ENCODE measurements around the gene TXNRD1.
"Not testable (repeated sequence)": the region's sequence is repeated elsewhere in the genome, so short reads cannot be mapped to it uniquely, and the experiment has no call there.

TXNRD1 gene

DNA sequence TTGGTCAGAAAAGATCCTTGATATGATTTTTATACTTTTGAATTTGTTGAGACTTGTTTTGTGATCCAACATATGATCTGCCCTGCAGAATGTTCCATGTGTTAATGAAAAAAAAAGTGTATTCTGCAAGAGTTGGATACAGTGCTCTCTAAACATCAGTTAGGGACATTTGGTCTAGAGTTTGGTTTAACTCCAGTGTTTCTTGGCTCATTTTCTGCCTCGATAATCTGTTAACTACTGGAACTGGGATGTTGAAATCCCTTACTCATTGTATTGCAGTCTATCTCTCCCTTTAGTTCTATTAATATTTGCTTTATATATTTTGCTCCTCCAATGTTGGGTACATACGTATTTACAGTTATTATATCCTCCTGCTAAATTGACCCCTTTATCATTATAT lies 18.3 kb upstream of the TXNRD1 start:
- no peak for DNase-seq

DNA sequence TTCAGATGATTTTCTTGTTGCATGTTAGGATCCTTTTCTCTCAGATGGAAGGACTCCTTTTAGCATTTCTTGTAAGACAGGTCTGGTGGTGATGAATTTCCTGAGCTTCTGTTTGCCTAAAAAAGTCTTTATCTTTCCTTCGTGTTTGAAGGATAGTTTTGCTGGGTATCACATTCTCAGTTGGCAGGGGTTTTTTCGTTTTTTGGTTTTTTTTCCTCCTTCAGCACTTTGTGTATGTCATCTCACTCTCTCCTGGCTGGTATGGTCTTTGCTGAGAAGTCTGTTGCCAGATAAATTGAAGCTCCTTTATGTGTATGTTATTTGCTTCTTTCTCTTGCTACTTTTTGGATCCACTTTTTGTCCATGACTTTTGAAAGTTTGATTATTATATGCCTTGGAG lies 15.6 kb upstream of the TXNRD1 start:
- no peak for DNase-seq

DNA sequence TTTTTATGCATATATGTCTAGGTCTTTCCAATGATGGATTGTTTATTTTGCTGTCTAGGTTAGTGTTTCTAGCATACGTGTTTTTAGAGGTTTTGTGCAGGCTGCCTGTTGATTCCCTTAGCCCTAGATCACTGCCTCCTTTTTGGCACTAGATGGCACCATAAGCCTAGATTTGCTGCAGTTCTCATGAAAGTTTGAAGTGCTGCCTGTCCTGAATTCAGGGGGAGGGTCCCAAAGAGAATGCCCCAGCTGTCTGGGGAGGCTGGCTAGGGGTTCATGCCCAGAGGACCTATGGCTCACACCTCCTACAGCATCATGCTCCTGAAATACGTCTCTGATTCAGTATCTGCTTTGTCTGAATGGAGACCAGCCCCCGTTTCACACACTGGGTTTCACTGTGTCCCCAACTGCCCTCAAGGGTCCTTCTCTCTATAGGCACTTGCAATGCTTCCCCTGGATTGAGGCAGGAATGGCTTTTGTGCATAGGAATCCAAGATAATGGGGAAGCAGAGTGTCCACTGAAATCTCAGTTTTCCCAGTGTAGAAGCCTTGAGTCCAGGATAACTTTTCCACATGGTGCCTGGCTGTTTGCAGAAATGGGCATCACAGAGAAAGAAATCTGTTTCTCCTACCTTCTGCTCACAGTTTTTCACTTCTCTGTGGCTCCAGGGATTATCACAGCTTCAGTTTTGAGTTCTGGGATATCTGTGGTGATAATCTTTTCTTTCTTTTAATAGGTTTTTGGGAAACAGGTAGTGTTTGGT lies 14.2 kb upstream of the TXNRD1 start:
- DNase-seq = peak; percentile 9

DNA sequence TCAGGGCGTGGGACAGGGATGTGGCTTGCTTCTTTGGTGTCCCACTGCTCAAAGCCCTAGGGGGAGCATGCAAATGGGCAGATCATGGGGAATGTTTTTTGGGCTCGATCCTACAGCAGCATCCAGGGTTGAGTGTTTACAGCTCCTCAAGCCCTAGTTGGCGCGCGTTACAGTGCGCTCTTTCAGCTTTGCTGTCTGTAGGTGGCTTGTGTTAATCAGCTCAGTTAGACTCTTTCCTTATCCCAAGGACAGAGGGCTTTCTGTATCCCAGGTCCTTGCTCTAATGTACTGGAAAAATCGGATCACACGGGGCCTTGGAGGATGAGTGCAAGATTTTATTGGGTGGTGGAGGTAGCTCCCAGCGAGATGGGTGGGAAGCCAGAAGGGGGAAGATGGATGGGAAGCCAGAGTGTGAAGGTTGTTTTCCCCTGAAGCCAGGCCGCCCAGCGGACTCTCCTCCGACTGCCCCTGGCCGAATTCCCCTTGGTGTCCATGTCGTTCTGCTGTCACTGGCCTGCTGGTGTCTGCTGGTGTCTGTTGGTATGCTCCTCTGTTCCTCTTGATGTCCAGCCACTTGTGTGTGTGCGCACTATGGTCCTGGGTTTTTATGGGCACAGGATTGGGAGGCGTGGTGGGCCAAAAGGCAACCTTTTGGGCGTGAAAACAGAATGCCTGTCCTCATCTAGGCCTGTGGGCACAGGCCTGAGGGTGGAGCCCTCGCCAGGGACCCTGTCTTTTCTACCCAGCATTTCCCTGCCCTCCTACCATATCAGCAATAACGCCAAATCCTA lies 10.7 kb upstream of the TXNRD1 start:
- DNase-seq = no peak

DNA sequence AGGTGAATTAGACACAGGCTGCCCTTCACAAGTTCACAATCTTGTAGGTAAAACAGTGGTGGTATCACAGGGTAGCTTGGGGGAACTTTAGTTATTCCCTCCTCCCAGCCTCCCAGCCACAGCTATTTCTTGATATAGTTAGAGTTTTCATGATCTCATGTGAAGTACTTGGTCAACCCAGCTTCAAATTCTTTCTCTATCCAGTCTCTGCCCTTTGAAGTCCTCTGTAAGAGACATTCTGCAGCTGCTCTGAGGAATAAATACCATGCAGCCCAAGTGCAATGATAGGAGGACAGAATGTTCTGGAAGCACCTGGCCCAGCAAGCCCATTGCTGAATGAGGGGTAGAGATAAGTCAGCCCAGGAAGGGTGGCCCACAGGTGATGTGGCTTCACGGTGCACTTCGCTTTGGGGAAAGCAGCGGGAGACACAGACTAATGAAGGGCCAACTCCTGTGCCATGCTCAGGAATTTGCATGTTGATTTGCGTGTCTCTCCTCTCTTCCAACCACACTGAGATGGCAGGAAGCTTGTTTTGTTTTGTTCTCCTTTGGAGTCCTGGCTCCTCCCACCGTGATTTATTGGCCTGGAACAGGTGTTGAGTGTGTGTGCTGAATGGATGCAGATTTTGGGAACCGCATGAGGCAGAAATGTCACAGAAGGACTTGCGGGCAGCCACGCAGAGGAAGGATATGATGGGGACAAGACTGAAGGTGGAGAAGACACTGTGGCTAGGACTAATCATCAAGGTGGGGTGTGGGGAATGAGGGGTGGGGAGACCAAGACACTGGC lies 8.0 kb upstream of the TXNRD1 start:
- DNase-seq = no peak

DNA sequence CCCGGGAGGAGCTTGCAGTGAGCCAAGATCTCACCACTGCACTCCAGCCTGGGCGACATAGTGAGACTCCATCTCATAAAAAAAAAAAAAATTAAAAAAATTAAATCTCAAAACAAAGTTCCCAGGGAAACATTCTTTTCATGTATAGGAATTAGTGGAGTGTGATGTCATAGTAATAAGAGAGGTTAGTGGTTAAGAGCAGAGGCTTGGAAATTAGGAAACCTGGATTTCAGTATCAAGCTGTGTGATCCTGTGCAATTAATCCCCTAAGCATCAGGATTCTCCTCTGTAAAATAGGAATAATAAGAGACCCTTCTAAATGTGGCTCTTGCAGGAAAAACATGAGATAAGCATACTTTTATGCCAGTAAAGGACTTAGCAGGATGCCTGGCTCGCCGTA lies 3.1 kb upstream of the TXNRD1 start:
- DNase-seq = no peak

DNA sequence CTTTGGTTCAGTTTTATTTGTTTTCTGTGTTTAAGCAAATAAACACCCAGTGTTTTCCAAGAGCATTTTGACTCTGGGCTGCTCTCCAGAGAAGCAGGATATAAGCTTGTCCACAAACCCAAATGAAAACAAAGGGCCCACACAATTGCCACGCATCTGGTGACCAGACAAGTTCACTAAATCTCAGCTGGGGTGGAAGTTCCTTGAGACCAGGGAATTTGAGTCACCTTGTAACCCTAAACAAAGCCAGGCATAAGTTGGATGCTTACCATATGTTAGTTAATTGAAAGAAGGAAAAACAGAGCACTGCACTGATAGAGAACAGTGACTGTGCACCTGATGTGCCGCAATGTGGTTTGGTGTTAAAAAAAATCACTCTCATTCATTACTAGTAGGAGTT lies 1.6 kb upstream of the TXNRD1 start:
- no peak for DNase-seq

DNA sequence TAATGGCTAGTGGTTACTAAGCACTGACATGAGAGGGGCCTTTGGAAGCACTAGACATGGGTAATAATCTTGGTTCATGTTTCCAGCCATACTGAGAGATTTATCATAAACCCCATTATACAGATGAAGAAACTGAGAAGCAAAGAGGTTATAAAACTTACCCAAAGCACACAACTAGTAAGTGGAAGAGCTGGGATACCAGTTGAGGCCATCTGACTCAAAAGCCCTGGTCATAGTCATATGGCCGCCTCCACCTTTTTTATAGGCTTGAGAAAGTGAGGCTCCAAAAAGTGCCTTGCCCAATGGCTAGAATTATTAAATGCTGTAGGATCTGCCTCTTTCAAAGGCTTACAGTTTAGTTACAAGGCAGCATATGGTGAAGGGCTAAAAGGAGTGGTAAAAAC lies 944 bp downstream of the TXNRD1 start:
- DNase-seq = no peak

DNA sequence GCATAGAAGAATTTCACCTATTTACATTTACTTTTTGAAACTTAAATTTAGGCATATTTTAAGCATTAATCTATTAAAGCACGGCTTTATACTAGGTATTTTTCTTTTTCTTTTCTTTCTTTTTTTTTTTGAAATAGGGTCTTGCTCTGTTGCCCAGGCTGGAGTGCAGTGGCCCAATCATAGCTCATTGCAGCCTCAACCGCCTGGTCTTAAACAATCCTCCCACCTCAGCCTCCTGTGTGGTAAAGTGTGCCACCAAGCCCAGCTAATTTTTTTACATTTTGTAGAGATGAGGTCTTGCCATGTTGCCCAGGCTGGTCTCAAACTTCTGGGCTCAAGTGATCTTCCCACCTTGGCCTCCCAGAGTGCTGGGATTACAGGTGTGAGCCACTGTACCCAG lies 2.9 kb downstream of the TXNRD1 start:
- not testable (repeated sequence) for DNase-seq

DNA sequence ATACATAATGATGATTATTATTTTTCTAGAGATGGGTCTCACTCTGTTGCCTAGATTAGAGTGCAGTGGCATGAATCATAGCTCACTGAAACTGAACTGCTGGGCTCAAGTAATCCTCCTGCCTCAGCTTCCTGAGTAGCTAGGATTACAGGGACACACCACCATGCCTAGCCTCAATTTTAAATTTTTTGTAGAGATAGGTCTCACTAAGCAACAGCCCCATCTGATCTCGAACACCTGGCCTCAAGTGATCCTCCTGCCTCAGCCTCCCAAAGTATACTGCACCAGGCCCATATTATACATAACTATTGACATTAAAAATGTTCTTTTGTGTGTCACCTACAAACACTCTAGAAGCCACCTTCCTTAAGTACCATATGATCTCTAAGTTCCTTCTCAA lies 3.4 kb downstream of the TXNRD1 start:
- DNase-seq = no peak

DNA sequence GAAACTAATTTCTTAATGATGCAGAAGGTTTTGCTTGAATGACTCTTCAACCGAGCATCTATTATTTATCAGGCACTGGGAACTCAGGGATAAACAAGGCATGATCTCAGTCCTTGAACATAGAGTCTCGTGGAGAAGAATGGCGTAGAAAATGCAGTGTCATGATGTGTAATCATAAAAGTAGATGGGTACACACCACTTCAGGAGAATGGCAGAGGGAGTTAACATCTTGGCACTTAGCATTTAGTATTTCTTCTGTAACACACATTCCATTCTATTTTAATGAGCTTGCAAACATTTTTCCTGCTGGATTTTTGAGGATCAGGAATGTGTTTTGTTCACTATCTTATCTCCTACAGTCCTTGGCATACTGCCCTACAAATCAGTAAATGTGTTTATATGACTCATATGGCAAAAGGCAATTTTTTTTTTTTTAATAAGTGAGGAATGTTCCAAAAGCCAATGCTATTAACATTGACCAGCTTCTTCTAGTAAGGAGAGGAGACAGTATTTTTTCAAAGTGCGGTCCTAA lies 3.8 kb downstream of the TXNRD1 start:
- DNase-seq = peak; percentile 69

DNA sequence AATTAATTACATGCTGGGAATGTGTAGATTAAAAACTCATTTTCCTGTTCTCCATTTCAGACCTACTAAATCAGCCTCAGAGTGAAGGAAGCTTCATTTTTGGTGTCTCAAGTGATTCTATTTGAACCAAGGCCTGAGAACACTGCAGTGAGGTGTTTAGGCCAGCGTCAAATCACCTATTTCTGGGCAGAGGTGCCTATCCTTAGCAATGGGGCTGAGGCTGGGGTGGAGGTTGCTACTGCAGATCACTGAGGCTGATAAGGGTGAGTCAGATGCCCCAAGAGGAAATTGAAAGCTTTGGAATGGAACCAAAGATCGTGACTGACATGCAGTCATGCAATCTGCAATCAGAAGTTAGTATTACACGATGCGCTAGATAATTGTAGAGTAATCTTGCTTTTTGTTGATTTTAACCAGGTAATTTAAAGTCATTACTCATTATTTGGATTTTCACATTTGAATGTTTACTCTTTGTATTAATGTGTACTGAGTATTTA lies 4.4 kb downstream of the TXNRD1 start:
- peak; percentile 68 for DNase-seq

DNA sequence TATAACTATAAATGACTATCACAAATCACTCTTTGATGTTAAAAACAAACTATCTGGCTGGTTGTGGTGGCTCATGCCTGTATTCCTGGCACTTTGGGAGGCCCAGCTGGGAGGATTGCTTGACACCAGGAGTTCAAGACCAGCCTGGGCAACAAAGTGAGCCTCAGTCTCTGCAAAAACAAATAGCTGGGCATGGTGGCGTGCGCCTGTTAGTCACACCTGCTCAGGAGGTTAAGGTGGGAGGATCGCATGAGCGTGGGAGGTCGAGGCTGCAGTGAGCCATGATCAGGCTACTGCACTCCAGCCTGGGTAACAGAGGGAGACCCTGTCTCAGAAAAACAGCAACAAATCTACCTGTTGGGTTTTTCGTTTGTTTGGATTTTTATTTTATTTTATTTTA lies 5.4 kb downstream of the TXNRD1 start:
- no peak for DNase-seq

DNA sequence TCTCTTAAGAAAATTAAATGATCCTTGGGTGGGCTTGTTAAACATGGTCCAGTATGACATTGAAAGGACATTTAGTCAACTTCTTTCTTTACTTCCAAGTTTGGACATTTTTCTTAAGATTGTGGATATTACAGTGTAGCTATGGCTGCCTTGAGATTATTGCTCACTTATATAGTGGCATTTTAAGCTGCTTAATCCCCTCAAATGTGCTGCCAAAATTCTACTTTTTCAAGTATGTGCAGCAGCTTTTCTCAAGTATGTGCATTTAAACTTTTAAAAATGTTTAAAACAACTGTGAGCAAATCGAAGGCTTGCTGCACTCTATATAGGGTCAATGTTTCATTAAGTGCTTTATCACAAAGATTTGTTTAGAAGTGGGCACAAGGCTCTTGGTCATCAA lies 7.4 kb downstream of the TXNRD1 start:
- DNase-seq = no peak

DNA sequence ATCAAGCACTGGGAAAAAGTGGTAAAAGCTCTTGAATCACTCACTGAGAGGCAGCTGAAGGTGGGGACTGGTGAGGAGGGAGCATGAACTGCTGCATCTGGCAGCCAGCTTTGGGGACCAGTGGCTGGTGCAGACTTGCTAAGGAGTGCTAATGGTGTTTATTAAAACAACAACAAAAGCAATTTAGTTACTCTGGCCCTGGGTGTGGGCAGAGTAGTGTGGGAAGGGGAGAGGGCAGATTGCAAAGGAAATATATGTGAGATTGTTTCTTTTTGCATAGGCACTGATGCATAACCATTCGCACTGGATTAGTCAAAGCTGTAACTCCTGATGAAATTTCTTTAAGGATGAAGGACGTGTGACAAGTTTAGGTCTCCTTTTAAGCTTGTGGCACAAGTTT lies 8.1 kb downstream of the TXNRD1 start:
- no peak for DNase-seq

DNA sequence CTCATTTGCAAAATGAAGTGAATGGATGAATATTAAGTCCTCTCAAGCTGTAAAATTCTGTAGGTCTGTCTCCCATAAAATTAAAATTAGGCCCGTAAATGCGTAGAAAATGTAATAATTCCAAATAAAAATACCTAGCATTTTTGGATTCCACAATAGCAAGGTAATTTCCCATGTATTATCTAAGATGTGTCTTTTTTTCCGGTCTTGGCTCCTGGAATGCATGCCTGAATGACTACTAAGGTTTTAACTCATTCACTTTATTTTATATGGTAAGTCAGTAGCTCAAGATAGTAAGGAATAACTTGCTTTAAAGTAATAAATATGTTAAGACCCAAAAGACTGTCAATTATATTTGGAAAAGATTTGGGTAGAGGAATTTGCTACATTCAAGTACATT lies 11.1 kb downstream of the TXNRD1 start:
- no peak for DNase-seq

DNA sequence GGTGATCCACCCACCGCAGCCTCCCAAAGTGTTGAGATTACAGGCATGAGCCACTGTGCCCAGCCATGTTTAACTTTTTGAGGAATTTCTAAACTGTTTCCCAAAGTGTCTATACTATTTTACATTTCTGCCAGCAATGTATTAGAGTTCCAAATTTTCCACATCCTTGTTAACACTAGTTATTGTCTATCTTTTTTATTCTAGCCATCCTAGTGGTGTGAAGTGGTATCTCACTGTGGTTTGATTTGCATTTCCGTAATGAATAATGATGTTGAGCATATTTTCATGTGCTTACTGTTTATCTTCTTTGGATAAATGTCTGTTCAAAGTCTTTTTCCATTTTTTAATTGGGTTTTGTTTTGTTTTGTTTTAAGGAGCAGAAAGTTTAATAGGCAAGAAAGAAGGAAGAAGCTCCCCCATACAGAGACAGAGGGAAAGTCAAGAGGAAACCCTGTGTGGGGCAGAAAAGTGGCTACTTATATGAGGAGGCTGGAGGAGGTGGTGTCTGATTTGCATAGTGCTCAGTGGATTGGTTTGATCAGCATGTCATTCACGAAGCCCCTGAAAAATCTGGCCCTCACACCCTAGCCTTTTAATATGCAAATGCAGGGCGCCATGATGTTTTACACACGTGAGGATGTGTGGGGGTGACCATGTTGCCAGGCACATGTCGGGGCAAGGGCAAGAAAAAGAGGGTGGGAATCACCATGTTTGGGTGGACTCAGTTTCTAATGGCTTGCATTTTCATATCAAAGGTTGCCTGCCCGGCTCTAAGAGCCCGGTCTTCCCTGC lies 14.9 kb downstream of the TXNRD1 start:
- no peak for DNase-seq

DNA sequence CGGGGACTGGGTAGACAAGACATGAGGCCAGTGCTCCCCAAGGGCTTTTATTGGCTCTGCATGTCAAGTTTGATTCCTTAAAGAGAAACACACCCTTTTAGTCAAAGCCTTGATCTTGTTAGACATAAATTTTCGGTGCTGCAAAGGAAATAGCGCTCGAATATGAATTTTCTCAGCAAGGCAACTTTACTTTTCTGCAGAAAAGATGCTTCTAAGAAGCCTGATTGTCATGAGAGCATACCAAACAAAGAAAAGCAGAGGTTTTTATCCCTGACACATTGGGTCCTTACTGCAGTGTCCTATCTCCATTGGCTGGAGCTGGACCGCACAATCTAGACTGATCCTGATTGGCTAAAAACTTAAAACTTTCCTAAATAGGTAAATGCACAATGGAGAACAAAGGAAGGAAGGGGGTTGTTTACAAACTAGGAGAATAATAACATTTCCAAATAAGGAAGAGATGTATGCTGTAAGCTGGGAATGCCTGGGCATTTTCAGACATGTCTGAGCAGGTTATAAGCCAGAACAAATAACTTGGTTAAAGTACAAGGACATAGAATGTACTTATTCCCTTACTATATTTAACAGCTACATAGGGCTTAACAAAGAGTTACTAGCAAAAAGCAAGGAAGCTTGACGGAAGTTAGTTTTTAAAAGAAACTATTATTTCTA lies 17.2 kb downstream of the TXNRD1 start:
- no peak for DNase-seq

DNA sequence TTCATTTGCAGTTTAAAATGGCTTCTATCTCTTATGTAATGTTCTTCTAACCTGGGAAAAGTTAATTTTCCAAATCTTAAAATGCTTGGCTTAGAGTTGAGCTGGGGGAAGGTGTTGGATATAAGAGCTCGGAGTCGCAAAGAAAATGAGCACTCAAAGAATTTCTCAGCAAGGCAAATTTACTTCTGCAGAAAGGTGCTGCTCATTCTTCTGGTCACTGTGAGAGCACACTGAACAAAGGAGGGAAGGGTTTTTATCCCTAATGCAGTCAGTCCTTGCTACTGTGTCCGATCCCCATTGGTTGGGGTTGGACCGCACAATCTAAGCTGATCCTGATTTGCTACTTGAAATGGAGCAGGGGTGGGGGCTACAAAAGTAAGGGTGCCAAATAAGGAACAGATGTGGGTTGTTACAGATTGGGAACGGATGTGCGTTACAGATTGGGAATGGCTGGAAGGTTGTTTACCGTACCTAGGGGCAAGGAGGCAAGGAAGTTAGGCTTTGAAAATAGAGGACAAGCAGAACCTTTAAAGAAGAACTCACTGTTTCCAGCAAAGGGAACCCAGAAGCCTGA lies 19.4 kb downstream of the TXNRD1 start:
- DNase-seq = no peak

DNA sequence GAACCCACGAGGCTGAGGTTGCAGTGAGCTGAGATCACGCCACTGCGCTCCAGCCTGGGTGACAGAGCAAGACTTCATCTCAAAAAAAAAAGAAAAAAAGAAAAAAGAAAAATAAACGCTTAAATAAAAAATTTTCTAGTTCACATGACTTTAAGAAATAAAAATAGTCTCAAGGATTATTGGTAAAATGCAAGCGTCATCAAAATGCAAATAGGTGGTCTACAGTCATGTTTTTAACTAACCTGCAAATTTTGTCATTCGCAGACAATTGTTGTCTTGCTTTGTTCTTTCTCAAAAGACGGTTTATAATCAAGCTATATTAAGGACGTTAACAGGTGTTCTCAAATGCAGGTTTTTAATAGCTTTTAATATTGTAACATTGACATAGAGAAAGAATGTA lies 22.4 kb downstream of the TXNRD1 start:
- DNase-seq = no peak

DNA sequence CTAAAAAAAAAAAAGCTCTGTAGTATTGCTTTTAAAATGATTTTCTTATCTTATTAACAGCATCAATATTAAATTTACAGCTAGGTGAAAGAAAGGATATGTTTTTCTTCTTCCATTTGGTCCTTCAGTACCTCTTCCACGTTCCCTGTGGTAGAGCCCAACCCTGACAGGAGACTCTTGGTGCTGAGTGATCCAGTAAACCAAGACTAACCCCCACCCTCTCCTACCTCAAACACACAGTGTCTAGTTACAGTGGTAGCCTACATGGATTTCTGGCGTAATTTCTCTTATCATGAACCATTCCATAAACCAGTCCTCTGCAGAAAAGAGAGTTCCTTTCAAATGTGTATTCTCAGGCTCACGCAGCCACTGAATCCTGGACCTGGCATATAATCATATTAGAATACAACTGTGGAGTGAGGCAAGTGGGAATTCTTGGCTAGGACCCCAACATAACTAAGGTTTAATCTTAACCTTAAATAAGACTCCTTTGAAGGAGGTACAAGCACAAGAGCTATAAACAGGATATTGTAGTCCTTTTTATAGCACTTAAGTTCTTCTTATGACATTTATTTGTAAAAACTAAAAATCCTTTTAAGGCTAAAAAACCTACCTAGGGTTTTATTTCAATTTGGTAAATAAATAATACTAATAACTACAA lies 27.1 kb downstream of the TXNRD1 start:
- no peak for DNase-seq

All from SHP77 treated with DMSO at 0.1 percent for 48 hours (cell line).